AG04450 (cell line): ENCODE data around the gene FAM83G. TPM values are rescaled to one million over a fixed set of nuclear protein-coding genes. Genes with fewer than 3 reads are reported as not detected.

Experiments used
- CTCF ChIA-PET: fragments of 300-600, 350-600 bp; formaldehyde crosslinking; extraction: SDS; loops from one replicate; lab custom pipeline; 2022; ENCODE audit warnings: antibody characterized with exemption, inconsistent platforms; lab: Charles Lee
- POLR2A ChIA-PET: fragments of 350-600 bp; formaldehyde crosslinking; extraction: SDS; loops from one replicate; lab custom pipeline; 2021; ENCODE audit warnings: antibody characterized with exemption, inconsistent platforms; lab: Yijun Ruan, JAX
- DNase-seq: peaks from one replicate; pipeline ENCODE4 v3.0.0-alpha.2; 2011; ENCODE audit warnings: low read depth, low spot score
- H3K27ac ChIP-seq: one replicate; pipeline ENCODE4 v1.5.1; 2012; ENCODE audit warnings: low read depth, low read length, control low read depth
- H3K27me3 ChIP-seq: one replicate; pipeline ENCODE4 v1.6.0; 2012; ENCODE audit warnings: low read length; ENCODE audit not compliant: control insufficient read depth, insufficient read depth
- H3K4me3 ChIP-seq: 2 replicates; pipeline ENCODE4 v1.5.1; 2011; ENCODE audit warnings: mild to moderate bottlenecking, low read depth, low read length, control low read depth
- H3K9me3 ChIP-seq: 2 replicates; pipeline ENCODE4 v1.5.1; 2012; ENCODE audit warnings: low read length; ENCODE audit not compliant: control insufficient read depth, insufficient read depth
- polyA plus RNA-seq: library from polyadenylated mRNA; depleted of rRNA; stranded (reverse); fragments of >200 nt; gene quantifications from 2 replicates; pipeline ENCODE4 v1.2.3, GENCODE V29; 2011
- TF ChIP-seq, protein P1 (sequence below): IDR thresholded peaks from 2 replicates; pipeline ENCODE4 v1.5.1; 2011; ENCODE audit warnings: low read depth, low read length, control low read depth, inconsistent platforms

FAM83G gene
- polyA plus RNA-seq, 1 experiment: 4.8 TPM

GRCh38 chr17:18977021-18977420 lies 27.5 kb downstream of the FAM83G start:
- Histone ChIP-seq H3K4me3 (no peak overlapping the region), H3K9me3 (no peaks in the 10 kb centered on the region; the same call in 1 of the 2 replicates), H3K27me3 (no peaks in the 10 kb centered on the region), H3K27ac (no peak overlapping the region)
- TF ChIP-seq, protein P1, sequence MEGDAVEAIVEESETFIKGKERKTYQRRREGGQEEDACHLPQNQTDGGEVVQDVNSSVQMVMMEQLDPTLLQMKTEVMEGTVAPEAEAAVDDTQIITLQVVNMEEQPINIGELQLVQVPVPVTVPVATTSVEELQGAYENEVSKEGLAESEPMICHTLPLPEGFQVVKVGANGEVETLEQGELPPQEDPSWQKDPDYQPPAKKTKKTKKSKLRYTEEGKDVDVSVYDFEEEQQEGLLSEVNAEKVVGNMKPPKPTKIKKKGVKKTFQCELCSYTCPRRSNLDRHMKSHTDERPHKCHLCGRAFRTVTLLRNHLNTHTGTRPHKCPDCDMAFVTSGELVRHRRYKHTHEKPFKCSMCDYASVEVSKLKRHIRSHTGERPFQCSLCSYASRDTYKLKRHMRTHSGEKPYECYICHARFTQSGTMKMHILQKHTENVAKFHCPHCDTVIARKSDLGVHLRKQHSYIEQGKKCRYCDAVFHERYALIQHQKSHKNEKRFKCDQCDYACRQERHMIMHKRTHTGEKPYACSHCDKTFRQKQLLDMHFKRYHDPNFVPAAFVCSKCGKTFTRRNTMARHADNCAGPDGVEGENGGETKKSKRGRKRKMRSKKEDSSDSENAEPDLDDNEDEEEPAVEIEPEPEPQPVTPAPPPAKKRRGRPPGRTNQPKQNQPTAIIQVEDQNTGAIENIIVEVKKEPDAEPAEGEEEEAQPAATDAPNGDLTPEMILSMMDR: no peak
- ChIA-PET POLR2A (no interaction called here), CTCF (interaction anchor here (1.2 kb wide), 1 partner anchor 16 kb away, joined by 4 read pairs; no protein-coding TSS in a partner anchor)
- no peak for DNase-seq

DNA sequence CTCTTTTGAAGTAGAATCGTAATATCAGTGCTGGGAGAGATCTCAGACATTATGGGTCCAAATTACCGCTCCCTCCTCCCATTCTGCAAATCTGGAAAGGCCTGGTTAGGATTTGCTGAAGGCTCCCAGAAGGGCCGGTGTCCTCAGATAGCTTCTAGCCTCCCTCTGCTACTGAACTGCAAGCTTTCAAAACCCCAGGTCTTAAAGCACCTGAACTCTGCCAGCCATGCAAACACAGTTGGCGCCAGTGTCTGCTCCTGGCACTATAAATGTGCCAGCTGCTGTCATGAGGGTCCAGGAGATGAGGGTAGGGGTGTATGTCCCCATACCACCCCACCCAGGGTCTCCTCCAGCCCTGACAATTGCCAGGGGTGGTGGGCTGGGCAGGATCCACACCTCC lies 28.4 kb downstream of the FAM83G start:
- CTCF ChIA-PET: interaction anchor here (1.2 kb wide), 1 partner anchor 15 kb away, joined by 4 read pairs; no protein-coding TSS in a partner anchor
- POLR2A ChIA-PET: no interaction called here
- TF ChIP-seq, protein P1: no peak

DNA sequence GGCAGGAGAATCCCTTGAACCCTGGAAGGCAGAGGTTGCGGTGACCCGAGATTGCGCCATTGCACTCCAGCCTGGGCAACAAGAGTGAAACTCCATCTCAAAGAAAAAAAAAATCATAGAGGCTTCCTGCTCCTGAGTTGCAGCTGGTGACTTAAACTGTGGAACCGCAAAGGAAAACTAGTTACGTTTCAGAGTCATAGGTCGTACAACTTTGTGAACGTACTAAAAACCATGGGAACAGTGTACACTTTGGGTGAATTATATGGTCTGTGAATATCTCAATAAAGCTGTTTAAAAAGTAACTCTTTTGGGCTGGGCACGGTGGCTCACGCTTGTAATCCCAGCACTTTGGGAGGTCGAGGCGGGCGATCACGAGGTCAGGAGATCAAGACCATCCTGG lies 29.0 kb downstream of the FAM83G start:
- CTCF ChIA-PET: interaction anchor here (1.2 kb wide), 1 partner anchor 14 kb away, joined by 4 read pairs; no protein-coding TSS in a partner anchor
- no peak overlapping the region for H3K4me3 ChIP-seq
- H3K27me3 ChIP-seq: no peaks in the 10 kb centered on the region
- H3K27ac ChIP-seq: no peak overlapping the region
- POLR2A ChIA-PET: no interaction called here
- no peak for DNase-seq
- TF ChIP-seq, protein P1: no peak
- H3K9me3 ChIP-seq: no peaks in the 10 kb centered on the region

More for the DNA sequence above, 28.4 kb downstream of the FAM83G start:
- H3K4me3 ChIP-seq: no peak overlapping the region
- no peak overlapping the region for H3K27ac ChIP-seq
- no peaks in the 10 kb centered on the region for H3K9me3 ChIP-seq
- no peak for DNase-seq
- no peaks in the 10 kb centered on the region for H3K27me3 ChIP-seq

DNA sequence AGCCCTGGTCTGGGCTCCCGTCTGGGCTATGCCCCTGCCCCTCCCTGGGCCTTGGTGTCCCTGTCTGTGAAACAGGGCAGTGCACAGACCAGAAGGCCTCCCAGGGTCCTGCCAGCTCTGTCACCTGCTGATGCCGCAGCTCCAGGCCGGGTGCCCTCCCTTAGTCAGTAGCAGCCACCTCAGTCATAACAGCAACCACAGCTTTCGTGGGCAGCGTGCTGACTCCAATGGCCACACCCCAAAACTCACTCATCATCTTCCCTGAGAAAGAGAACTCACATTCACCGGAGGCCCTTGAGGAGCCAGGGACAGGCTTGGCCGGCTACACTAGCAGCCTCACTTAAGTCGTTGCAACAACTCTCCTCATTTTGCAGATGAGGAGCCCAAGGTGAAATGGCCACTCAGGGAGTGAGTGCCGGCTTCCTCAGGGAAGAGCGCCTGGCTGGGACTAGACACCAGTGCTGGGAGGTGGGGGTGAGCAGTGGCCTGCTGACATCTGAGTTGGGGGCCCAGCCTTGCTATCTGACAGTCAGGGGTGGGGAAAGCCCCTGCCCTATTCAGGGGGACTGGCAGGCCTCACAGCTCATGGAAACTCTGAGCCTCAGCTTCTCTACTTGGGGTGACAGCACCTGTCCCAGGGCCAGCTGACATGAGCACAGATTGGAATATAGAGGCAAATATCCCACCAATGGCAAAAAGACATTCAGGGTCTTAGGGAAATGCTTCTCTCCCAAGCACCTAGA lies 30.0 kb downstream of the FAM83G start:
- H3K9me3 ChIP-seq: no peaks in the 10 kb centered on the region
- H3K4me3 ChIP-seq: no peak overlapping the region
- ChIA-PET POLR2A (no interaction called here), CTCF (no interaction called here)
- H3K27me3 ChIP-seq: no peaks in the 10 kb centered on the region
- DNase-seq: no peak
- no peak overlapping the region for H3K27ac ChIP-seq
- TF ChIP-seq, protein P1: no peak

- no peaks in the 10 kb centered on the region for H3K27me3 ChIP-seq
- H3K27ac ChIP-seq: no peak overlapping the region
- H3K4me3 ChIP-seq: no peak overlapping the region
- H3K9me3 ChIP-seq: no peaks in the 10 kb centered on the region; the same call in 1 of the 2 replicates
- TF ChIP-seq, protein P1: no peak
- DNase-seq: no peak
- CTCF ChIA-PET: interaction anchor here (2.0 kb wide), 1 partner anchor 11 kb away, joined by 9 read pairs; no protein-coding TSS in a partner anchor
- POLR2A ChIA-PET: no interaction called here
Observed at GRCh38 chr17:18971801-18972200, 32.8 kb downstream of the FAM83G start.
